Right lobe of liver (tissue), 4 donors: Measurements from ENCODE around the gene TECPR1.

Experiments used
- POLR2A ChIP-seq: fragments of 450-650 bp; IDR thresholded peaks from one replicate; pipeline ENCODE4 v1.6.1; 2017; ENCODE audit warnings: antibody characterized with exemption, mild to moderate bottlenecking
- TF ChIP-seq, protein P1 (sequence below), 4 donors: fragments of 200-600 bp in 3 of 4; fragments of 450-650 bp in 1 of 4; IDR thresholded peaks; one replicate each; pipeline versions ENCODE4 v1.5.1 to v1.8.0; 2016 to 2022; ENCODE audit warnings: antibody characterized with exemption in 4 of 4, mild to moderate bottlenecking in 2 of 4
- donor health status: DM: no; HTN: no; CAD: no.
- donor health status: DM: no; HTN: no; CAD: no.
- donor health status: DM: no; HTN: yes; CAD: no.

DNA sequence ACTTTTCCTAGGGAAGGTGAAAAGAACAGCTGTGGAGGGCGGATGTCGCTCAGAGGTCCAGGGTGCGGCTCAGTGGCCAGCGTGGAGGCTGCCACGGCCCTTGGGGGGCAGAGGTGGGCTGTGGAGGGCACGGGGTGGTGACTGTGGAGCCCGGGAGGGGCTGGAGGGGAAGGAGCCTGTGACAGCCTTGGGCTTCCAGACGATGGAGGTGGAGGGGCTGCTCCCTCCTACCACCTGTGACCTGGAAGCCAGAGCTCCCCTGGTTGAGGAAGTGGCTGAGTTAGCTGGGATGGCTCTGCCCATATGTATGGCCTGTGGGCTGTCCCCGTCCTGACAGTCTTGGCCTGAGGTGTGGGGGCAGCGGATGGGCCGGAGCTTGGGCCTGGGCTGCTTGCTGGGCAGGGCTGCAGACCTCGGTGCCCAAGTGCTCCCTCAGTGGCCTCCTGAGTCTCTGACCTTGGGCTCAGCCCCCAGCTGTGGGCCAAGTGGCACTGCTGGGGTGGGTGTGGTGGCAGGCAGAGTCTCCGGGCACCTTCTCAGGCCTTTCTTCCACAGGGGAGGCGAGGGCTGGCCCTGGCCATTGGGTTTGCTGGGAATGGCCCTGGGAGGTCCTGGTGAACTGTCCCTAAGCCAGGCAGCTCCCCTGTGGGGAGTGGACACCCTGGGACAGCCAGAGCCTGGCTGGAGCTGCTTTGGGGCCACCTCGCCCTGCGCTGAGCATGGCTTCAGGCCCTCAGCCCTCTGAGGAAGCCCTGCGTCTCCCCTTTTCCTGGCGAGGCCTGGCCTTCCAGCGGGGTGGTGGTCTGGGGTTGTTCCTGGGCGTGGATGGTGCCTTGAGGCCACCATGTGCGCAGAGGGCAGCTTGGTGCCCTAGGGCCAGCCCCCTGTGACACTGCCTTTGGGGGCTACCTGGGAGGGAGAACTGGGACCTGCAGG lies 33.4 kb upstream of the TECPR1 start:
- TF ChIP-seq, protein P1, sequence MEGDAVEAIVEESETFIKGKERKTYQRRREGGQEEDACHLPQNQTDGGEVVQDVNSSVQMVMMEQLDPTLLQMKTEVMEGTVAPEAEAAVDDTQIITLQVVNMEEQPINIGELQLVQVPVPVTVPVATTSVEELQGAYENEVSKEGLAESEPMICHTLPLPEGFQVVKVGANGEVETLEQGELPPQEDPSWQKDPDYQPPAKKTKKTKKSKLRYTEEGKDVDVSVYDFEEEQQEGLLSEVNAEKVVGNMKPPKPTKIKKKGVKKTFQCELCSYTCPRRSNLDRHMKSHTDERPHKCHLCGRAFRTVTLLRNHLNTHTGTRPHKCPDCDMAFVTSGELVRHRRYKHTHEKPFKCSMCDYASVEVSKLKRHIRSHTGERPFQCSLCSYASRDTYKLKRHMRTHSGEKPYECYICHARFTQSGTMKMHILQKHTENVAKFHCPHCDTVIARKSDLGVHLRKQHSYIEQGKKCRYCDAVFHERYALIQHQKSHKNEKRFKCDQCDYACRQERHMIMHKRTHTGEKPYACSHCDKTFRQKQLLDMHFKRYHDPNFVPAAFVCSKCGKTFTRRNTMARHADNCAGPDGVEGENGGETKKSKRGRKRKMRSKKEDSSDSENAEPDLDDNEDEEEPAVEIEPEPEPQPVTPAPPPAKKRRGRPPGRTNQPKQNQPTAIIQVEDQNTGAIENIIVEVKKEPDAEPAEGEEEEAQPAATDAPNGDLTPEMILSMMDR (IDR thresholded peaks at IDR 0.05): no peak
- TF ChIP-seq POLR2A: no peak
